NK-92 treated with Interleukin-12 subunit alpha and Interleukin-12 subunit beta, amount 100 ng/mL, for 24 hours (cell line): ENCODE measurements around the gene ARHGAP19.
"Not testable (repeated sequence)": the region's sequence is repeated elsewhere in the genome, so short reads cannot be mapped to it uniquely, and the experiment has no call there.

Experiments used
- DNase-seq: peaks from one replicate; lab custom pipeline; 2025; lab: John Stamatoyannopoulos, UW

The ARHGAP19 gene

GRCh38 chr10:97321804-97322190 is 29.4 kb upstream of the ARHGAP19 start:
- no peak for DNase-seq

DNA sequence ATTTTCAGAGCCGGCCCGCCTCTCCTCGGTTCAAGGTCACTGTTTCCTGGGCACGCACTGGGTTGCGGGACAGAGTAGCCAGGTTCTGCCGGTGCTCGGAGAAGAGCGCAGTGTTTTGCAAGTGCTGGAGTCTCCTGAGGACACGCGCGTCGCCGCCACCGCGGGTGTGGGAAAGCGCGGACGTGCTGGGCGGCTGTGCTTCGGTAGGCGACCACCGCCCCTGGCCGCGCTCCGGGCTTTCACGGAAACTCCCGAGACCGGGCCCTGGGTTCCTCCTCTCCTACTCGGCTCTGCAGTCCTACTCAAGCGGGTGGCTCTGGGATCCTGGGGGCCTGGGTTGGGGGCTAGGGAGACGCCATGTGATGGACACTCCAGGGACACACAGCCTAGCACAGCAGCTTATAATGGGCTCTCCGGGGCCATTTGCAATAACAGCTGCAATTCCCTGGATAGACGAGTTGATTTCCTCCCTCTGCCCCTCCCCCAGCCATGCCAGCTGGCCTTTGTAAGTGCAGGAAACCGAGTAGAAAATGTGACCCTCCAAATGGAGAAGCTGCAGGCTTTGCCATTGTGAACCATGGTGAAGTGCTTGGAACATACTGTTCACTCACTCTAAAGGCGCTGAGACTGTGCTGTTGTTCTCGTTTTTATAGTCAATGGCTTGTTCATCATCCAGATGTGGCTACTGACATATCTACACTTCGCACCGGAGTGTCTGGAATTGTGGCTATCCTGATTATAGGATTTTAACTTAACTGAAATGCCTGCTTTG is 28.8 kb upstream of the ARHGAP19 start:
- no peak for DNase-seq

DNA sequence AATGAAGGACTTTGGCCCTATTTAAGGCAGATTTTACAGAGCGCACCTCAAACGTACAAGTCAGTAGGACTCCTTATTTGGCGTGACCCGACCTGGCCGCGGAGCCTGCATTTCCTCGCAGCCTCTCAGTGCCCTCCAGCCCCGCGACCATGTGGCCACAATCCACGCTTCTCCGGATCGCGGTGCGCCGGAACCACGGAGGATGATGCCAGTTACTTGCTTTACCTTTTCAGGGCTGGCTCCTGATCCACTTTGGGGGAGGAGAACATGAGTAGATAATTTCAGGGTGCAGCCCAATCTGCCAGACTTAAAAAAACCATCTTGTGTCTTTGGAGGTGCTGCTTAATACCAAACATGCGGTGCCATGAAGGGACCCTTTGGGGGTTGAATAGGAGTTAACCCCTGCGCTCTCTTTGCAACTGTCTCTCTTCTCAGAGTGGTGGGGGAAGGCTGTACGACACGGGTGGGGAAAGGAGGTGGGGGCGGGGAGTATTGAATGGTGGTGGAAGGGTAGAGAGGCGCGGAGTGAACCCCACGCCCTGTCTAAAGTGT is 28.1 kb upstream of the ARHGAP19 start:
- no peak for DNase-seq

GRCh38 chr10:97319671-97320479 is 27.4 kb upstream of the ARHGAP19 start:
- DNase-seq = no peak

DNA sequence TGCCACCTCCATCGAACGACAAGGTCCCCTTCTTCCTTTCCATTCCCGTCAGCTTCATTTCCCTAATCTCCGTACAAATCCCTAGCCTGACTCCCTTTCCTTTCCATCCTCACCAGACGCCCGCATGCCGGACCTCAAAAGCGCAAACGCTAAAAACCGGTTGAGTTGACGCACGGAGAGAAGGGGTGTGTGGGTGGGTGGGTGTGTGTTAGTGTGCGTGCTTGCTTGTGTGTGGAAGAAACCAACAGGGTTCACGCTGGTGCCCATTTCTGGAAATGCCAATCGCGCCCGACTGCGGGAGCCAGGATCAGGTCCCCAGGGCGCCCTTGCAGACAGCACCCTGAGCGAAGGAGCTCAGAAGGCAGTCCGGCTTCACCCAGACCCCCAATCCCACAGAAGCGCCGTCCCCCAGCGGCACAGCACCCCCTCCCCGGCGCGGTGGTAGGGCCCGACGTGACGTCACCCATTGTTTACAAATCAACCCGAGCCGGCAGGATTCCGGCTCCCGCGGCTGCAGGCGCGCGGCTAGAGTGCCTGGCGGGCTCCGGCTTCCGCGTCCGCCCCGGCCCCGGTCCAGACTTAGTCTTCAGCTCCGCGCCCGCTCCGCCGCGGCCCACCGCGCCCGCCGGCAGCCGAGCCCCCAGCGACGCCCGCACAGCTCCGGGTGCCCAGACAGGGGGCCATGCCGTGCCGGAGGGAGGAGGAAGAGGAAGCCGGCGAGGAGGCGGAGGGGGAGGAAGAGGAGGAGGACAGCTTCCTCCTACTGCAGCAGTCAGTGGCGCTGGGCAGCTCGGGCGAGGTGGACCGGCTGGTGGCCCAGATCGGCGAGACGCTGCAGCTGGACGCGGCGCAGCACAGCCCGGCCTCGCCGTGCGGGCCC is 26.6 kb upstream of the ARHGAP19 start, which contains the start of gene FRAT1:
FRAT1 (plus strand) TSS at position 500 of the 880 bp plus-strand sequence; CDS start at position 683, 183 bp downstream.
- DNase-seq = peak; percentile 73

GRCh38 chr10:97314671-97315070 is 22.2 kb upstream of the ARHGAP19 start:
- DNase-seq = no peak

GRCh38 chr10:97312897-97313296 is 20.5 kb upstream of the ARHGAP19 start:
- no peak for DNase-seq

- DNase-seq = no peak
Observed at GRCh38 chr10:97311111-97311626, 18.7 kb upstream of the ARHGAP19 start.

GRCh38 chr10:97307866-97308780 is 15.7 kb upstream of the ARHGAP19 start:
- DNase-seq = no peak

DNA sequence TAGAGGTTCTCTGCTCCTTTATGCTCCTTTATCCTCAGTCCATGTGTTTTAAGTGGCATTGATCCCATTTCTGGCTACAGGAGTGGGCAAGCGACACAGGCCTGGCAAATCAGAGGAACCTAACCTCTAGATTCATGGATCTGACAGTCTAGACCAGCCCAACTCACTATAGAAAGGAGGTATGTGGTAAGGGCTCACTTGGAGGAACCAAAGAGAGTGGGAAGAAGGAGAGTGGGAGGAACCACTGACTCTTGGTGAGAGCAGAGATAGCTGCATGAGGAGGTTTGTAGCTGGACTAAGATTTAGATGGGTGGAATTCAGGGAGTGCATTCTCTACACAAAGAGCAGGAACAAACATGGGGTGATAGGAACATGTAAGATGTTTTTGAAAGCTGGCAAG is 15.0 kb upstream of the ARHGAP19 start:
- DNase-seq = no peak

GRCh38 chr10:97302088-97302791 is 9.8 kb upstream of the ARHGAP19 start:
- DNase-seq = no peak

DNA sequence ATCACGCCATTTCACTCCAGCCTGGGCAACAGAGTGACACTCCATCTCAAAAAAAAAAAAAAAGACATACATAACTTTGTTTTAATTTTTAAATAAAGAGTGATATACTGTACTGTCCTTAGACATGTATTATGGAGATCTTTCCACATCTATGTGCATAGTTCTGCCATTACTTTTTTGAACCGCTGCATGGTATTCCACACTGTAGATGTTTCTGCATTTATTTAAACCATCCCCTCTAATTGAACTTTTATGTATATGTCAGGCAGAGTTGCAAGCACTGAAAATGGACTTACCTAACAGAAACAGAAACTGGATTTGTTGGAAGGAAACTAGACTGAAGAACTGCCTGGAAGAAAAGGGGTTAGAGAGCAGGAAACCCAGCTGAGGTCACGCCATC is 8.5 kb upstream of the ARHGAP19 start:
- DNase-seq = no peak

DNA sequence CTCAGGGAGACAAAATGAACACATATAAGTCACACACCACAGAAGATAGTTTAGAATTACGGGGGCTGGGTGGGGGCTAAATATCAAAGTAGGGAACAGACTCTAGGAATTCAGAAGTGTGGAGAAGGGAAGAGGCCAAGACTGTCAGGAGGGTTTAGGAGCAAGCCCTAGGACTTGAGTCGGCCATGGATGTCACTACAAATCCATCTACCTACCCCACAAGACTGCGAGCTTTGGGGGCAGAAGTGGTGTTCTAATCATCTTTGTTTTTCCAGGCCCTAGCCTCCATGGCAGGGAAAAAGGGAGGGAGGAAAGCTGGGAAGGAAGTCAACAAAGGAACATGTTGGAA is 5.8 kb upstream of the ARHGAP19 start:
- no peak for DNase-seq

DNA sequence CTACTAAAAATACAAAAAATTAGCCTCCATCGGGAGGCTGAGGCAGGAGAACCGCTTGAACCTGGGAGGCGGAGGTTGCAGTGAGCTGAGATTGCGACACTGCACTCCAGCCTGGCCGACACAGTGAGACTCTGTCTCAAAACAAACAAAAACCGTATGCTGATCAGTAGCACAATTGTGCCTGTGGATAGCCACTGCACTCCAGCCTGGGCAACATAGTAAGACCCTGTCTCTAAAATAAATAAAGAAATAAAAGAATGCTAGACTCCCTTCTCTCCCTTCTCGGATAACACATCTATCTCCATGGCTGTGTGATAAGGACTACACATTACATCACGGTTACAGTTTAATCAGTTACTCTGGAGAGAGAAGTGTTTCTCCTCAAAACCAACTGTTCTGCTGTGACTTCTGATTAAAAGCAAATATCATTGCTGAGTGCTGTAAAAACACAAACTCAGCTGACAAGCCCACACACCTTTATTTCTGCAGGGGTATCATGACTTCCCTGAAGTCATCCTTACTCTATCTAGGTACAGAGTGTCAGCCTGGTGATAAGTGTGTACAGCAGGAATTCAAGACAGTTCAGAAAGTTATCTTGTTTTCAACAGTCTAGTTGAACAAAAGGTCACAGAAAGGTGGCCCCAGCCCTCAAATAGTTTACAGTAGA is 5.3 kb upstream of the ARHGAP19 start:
- DNase-seq = no peak

DNA sequence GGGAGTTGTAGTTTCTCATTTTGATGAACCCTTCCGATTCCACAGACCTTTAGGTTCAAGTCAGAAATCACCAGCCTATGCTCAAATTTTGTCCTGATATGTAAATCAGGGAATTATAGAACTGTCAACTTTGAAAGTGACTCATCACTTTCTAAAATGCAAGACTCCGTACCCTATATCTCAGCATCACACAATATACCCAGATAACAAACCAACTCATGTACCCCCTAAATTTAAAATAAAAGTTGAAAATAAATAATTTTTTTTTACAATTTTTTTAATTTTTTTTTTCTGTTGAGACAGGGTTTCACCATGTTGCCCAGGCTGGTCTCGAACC is 393 bp upstream of the ARHGAP19 start:
- DNase-seq = no peak

GRCh38 chr10:97291357-97292096 is 910 bp downstream of the ARHGAP19 start:
- DNase-seq = no peak

- not testable (repeated sequence) for DNase-seq
Observed at GRCh38 chr10:97290576-97291356, 1.7 kb downstream of the ARHGAP19 start.

DNA sequence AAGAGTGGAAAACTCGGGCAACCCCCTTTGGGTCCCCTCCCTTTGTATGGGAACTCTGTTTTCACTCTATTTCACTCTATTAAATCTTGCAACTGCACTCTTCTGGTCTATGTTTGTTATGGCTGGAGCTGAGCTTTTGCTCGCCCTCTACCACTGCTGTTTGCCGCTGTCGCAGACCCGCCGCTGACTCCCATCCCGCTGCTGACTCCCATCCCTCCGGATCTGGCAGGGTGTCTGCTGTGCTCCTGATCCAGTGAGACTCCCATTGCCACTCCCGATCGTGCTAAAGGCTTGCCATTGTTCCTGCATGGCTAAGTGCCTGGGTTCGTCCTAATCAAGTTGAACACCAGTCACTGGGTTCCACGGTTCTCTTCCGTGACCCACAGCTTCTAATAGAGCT is 2.4 kb downstream of the ARHGAP19 start:
- not testable (repeated sequence) for DNase-seq
